HG02884 (cell line): ENCODE data around the gene CTSD.
A peak's percentile ranks its signal among the peaks of the same experiment; 100 is the strongest.
"Not testable (repeated sequence)": the region's sequence is repeated elsewhere in the genome, so short reads cannot be mapped to it uniquely, and the experiment has no call there.

Experiments
- ATAC-seq: cut with Tn5 transposase; IDR thresholded peaks from one replicate; pipeline ENCODE4 v1.9.1; 2021; ENCODE audit warnings: mild to moderate bottlenecking, moderate library complexity; ENCODE audit not compliant: unreplicated experiment

Gene CTSD

GRCh38 chr11:1770528-1770927 is 6.8 kb upstream of the CTSD start:
- ATAC-seq: no peak

GRCh38 chr11:1770061-1770460 is 6.3 kb upstream of the CTSD start:
- ATAC-seq: no peak

- ATAC-seq: not testable (repeated sequence)
Observed at GRCh38 chr11:1769304-1769936, 5.7 kb upstream of the CTSD start.

- no peak for ATAC-seq
Observed at GRCh38 chr11:1768141-1768469, 4.4 kb upstream of the CTSD start.

GRCh38 chr11:1767399-1768140 is 3.8 kb upstream of the CTSD start:
- no peak for ATAC-seq

GRCh38 chr11:1766719-1767398 is 3.1 kb upstream of the CTSD start:
- no peak for ATAC-seq

GRCh38 chr11:1765871-1766718 is 2.4 kb upstream of the CTSD start:
- ATAC-seq: no peak

GRCh38 chr11:1763336-1763795 is 361 bp downstream of the CTSD start:
- peak; percentile 27 for ATAC-seq

GRCh38 chr11:1762537-1763302 is 1.0 kb downstream of the CTSD start:
- no peak for ATAC-seq

GRCh38 chr11:1761857-1762536 is 1.7 kb downstream of the CTSD start:
- no peak for ATAC-seq

GRCh38 chr11:1761110-1761856 is 2.4 kb downstream of the CTSD start:
- no peak for ATAC-seq

GRCh38 chr11:1760351-1761109 is 3.2 kb downstream of the CTSD start:
- ATAC-seq: no peak

- no peak for ATAC-seq
Observed at GRCh38 chr11:1759851-1760220, 3.9 kb downstream of the CTSD start.

- ATAC-seq: no peak
Observed at GRCh38 chr11:1759151-1759850, 4.4 kb downstream of the CTSD start.

GRCh38 chr11:1758611-1759150 is 5.0 kb downstream of the CTSD start:
- no peak for ATAC-seq

GRCh38 chr11:1757861-1758610 is 5.7 kb downstream of the CTSD start:
- ATAC-seq: no peak
